ENCODE results near the gene DOK6. TPM values are rescaled to one million over a fixed set of nuclear protein-coding genes. Genes with fewer than 3 reads are reported as not detected.
"Not testable (repeated sequence)": the region's sequence is repeated elsewhere in the genome, so short reads cannot be mapped to it uniquely, and the experiment has no call there.

Gene DOK6
- total RNA-seq, 1 donor from 2014 or later, result 9.6 TPM

- no peak for DNase-seq (ENCODE audit: low spot score)
These were observed 225.5 kb downstream of the DOK6 start for GRCh38 chr18:69626171-69626570.

DNA sequence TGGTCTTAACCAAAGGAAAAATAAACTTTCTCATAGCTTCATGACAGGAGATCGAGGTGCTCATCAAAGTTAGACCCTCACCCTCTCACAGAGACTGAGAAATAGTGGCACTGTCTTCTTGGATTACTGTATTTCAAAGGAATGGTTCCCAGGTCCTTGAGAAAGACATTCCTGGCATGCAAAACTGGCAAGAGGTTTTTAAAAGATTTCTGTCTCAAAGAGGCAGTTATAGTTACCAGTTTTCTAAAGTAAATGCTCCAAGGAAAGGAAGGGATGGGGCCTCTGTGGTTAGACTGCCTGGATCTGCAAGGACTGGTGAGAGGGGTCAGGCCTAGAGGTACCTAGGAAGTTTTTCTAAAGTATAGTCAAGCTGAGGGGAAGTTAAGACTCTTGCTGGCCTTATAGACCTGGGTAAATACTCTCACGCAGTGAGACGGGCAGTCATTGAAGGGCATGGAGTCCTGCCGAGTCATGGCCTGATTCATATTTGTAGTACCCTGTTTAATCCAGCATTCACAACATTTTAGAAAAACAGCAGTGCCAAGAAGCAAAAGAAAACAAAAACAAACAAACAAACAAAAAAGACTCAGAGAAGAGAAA, 226.1 kb downstream of the DOK6 start:
- no peak for DNase-seq (ENCODE audit: low spot score)

DNA sequence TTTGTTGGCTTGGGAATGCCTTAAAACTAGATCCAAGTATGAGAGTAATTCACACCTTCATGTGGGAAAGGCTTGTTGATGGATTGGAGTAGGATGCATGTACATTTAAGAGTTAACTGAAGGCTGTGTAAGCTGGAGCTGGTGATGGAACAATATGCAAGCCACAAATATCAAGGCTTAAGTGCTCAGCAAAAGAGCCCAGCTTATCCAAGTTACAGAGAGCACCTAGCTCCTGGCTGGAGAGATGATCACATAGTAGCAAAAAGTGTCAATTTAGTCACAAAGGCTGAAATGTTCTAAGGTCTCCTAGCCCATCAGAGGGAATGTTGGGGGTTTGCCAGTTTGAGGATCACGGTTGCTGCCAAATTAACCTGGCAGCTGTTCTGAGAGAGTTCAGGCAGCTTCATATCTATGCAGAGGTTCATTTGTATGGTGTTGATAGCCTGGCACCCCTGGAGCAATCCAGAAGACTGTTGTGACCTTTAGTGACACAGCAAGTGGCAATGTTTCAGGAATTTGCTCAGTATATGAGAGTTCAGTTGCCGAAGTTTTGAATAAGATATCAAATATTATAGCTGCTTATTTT, 228.2 kb downstream of the DOK6 start:
- DNase-seq (ENCODE audit: low spot score), result no peak

GRCh38 chr18:69631281-69631680, 230.6 kb downstream of the DOK6 start:
- no peak for DNase-seq (ENCODE audit: low spot score)

- no peak for DNase-seq (ENCODE audit: low spot score)
These were observed 234.8 kb downstream of the DOK6 start for GRCh38 chr18:69635482-69635881.

- DNase-seq (ENCODE audit: low spot score), result no peak
These were observed 236.0 kb downstream of the DOK6 start for GRCh38 chr18:69636529-69637301.

DNA sequence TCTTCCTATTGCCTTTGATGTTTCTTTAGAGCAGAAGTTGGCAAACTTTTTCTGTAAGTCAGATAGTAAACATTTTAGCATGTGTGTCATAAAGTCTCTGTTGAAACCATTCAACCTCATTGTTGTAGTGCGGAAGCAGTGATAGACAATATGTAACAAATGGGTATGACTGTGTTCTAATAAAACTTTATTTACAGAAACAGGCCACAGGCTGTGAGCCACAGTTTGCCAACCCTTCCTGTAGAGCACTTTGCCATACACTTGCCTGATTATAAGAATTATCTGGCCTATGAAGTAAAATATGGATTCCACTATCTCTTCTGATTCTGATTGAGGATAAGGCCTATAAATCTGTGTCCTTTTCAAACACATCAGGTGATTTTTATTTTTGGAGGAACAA, 237.4 kb downstream of the DOK6 start:
- no peak for DNase-seq (ENCODE audit: low spot score)

DNA sequence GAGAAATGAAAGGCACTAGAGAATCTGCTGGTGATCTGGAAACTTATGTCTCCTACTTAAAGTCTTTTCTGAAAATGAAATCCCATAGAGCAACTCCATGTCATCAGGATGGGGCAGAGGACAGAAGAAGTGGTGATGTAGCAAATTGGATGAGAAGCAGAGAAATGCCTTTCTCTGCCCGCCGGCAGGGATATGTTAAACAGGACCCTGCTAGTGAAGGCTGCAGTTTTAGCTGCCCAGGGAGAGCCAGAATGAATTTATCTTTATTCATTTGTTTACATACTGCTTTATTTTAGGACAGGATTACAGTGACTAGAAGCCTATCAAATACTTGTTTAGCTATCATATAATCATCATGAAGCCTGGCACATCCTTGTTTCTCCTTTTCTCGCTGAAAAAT, 247.0 kb downstream of the DOK6 start:
- no peak for DNase-seq (ENCODE audit: low spot score)

GRCh38 chr18:69648486-69648885, 247.8 kb downstream of the DOK6 start:
- DNase-seq (ENCODE audit: low spot score), result no peak

- no peak for DNase-seq (ENCODE audit: low spot score)
These were observed 249.0 kb downstream of the DOK6 start for GRCh38 chr18:69649684-69650083.

- DNase-seq (ENCODE audit: low spot score), result no peak
These were observed 250.6 kb downstream of the DOK6 start for GRCh38 chr18:69651243-69651642.

DNA sequence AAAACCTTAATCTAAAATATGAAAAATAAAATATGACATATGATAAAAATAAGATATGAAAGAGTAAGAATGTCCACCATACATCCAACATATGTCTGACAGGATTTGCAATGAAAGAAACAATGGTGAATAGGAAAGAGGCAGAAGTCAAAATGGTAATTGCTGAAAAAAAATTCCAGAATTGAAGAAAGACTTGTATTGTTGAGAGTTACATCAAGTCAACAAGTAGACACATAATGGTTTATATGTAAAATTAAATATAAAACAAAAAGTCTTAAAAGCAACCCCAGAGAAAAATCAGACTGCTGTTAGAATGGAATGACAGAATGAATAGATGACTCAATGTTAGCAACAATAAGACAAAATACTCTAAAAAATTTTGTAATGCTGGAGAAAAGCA, 255.1 kb downstream of the DOK6 start:
- no peak for DNase-seq (ENCODE audit: low spot score)

DNA sequence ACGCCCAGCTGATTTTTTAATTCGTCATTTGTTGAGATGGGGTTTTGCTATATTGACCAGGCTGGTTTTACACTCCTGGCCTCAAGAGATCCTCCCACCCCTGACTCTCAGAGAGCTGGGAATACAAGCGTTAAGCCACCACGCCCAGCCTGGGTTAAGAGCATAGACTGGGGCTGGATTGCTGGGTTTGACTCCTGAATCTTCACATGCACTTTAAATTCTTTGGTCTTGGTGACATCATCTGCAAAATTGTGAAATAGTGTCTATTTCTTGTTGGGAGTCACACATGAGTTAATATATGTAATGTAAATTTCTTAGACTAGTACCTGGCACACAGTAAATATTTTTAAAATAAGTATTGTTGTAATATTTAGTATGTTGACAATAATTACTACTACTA, 257.4 kb downstream of the DOK6 start:
- no peak for DNase-seq (ENCODE audit: low spot score)

DNA sequence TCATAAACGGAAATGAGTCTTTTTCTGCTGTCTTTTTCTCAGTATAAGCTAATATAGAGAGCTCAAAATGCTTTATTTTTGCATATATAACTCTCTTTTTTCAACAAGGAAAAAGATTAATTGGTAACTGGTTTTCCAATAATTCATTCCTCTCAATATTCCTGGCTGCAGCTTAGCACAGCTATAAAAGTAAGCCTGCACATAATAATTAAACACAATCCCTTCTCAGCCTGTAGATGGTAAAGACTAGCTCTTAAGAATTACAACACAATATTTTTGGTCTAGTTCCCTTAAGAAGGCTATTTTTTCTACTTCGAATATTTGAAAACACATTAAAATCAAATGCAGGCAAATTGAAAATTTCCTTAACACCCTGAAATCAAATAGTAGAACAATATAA, 258.0 kb downstream of the DOK6 start:
- no peak for DNase-seq (ENCODE audit: low spot score)

GRCh38 chr18:69659142-69659651, 258.5 kb downstream of the DOK6 start:
- DNase-seq (ENCODE audit: low spot score), result no peak

GRCh38 chr18:69662090-69662489, 261.4 kb downstream of the DOK6 start:
- DNase-seq (ENCODE audit: low spot score), result not testable (repeated sequence)

DNA sequence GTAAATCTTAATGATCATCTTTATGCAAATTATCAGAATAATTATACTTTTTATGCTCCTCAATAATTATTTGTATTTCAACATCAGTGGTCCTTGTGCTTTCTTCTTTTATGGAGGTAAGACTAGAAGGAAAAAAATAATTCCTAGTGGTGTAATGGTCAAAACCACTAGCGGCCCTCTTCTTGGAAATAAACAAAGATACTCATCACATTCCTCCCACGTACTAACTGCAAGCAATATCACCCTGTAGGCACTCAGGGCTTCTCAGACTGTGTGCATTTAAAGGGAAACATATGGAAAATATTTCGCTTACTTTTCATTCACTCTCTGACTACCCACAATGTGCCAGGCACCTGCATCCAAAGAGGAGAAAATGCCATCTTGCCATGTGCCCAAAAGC, 263.7 kb downstream of the DOK6 start:
- DNase-seq (ENCODE audit: low spot score), result no peak

GRCh38 chr18:69674292-69674877, 273.7 kb downstream of the DOK6 start:
- DNase-seq (ENCODE audit: low spot score), result no peak

DNA sequence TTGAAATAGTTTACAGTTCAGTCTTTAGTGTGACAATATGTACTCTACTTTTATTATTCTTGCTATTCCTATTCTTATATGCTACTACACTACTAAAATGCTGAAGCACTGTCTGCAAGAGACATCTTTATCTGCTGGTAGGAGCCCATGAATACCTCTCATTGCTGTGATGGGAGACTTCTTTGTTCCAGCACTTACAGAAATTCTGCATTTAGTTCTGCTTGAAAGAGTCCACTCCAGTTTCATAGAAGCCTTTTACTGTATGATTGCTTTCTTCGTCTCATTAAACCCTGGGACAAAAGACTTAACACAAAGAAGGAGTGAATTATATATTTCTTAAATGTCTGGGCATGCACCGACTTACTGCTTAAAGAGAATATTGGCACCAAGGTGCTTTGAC, 274.3 kb downstream of the DOK6 start:
- no peak for DNase-seq (ENCODE audit: low spot score)

GRCh38 chr18:69677595-69677994, 276.9 kb downstream of the DOK6 start:
- no peak for DNase-seq (ENCODE audit: low spot score)

DNA sequence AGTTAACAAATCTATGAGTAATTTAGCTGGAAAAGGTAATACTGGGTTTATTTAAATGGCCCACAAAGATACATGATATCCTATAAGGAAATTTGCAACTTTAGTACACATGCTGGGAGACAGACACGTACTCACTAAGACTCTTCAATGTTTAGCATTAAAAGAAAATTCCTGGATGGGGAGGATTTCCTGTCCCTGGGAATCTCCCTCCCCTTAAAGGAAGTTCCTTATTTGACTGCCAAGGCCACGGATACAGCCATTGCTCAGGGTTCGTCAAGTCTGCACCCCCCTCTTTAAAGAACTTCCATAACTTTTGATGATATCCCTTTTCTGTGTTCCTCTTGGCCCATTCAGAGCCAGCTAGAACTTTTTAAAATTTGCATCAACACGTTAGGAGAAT, 279.4 kb downstream of the DOK6 start:
- no peak for DNase-seq (ENCODE audit: low spot score)

DNA sequence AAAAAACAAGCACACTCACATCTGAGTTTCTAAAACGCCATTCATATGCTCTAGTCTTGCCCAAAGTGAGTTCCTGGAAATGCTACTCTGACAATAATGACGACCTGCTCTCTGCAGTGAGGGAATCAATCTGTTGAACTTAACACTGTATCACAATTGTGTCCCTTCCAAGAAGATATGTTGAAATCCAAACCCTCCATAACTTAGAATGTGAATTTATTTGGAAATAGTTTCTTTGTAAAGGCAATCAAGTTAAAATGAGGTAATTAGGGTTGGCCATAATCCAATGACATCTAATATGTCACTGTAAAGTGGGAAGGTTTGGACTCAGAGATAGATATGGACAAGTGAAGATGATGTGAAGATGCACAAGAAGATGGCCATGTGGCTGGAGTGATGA, 282.5 kb downstream of the DOK6 start:
- DNase-seq (ENCODE audit: low spot score), result no peak

DNA sequence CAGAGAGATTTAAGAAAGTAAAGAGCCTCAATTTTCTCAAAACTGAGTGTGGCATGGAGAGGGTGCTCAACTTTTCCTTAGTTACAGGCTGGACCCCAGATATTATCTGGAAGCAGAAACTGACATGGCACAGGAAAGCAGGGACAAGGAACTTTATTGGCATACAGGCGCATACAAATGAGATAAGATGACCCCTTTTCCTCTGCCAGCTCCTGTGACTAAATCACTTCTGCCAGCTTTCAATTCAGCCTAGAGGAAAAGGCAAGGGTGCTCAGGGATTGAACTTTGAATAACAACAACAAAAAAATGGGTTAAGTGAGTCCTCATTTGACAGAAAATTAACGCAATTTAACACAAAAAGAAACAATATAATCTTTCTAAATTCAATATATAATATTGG, 284.1 kb downstream of the DOK6 start:
- no peak for DNase-seq (ENCODE audit: low spot score)
